GM19023 (cell line): Measurements from ENCODE around the gene NFIX.

Experiments used
- ATAC-seq: cut with Tn5 transposase; IDR thresholded peaks from one replicate; pipeline ENCODE4 v1.9.1; 2021; ENCODE audit warnings: mild to moderate bottlenecking, moderate library complexity; ENCODE audit not compliant: unreplicated experiment

Gene NFIX

DNA sequence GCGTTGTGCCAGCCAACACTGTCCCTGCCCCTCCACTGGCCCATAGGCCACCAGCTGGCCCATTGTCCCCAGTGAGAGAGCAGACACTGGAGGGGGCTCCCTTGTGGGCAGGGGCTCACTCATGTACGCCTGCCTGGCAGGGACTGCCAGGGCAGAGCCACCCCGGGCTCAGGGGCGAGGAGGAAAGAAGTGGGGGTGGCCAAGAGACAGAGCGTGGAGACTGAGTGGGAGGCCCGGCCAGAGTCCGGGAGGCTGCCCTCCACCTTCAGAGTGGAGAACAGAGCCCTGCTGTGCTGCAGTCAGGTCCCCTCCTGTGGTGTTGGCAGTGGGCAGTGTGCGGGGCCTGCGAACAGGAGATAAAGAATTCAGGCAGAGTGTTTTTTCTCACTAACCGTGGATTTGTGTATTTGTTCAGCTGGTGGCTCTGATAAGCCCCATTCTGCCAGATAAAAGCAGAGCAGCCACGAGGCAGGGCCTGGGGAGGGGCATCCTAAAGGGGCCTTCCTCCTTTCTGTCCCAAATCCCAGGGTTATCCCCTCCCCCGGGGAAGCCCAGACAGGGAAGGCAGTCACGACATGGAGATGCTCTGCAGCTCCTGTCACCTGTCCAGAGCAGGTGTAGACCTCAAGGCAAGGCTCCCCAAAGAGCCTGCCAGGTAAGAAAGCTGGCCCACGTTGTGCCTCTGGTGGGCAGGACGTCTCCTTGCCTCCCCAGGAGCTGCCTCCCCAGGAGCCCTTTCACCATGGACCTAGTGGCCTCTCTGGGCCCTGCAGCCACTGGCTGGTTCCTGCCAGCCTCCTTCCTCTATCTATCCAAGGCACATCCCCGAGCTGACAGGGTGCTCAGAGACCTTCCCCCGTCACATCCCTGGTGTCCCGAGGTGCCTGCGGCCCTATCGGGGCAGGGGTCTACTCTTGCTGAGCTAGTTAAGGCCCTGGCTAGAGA lies 74.4 kb downstream of the NFIX start:
- no peak for ATAC-seq

DNA sequence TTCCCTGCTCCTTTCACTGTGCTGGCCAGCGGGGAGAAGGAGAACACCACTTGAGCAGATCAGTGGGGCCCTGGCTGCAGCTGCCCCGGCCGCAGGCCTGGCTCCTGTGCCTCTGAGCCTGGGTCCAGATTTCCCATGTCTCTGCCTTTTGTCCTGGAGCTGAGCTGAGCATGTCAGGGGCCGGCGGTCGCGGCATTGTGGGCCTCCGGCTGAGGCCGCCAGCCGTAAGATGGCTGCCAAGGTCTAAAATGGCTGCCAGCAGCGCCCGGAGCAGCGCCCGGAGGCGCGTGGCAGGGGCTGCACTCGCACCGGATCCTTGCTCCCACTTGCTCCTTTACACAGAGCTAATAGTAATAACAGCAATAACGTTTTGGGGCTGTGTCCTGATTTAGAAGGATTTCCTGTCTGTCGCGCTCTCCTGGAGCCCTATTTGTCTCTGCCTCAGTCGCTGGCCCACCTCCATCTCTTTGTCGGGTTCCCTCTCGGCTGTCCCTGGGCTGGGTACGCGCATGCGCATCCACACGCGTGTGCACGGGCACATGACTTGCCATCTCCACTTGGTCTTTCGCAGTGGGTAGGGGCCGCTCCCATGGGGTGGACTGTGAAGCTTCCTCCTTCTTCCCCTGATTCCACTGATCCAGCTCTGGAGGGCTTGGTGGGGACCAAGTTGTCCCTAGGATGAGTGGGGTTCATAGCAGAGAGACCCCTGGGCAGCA lies 75.3 kb downstream of the NFIX start:
- ATAC-seq: no peak

DNA sequence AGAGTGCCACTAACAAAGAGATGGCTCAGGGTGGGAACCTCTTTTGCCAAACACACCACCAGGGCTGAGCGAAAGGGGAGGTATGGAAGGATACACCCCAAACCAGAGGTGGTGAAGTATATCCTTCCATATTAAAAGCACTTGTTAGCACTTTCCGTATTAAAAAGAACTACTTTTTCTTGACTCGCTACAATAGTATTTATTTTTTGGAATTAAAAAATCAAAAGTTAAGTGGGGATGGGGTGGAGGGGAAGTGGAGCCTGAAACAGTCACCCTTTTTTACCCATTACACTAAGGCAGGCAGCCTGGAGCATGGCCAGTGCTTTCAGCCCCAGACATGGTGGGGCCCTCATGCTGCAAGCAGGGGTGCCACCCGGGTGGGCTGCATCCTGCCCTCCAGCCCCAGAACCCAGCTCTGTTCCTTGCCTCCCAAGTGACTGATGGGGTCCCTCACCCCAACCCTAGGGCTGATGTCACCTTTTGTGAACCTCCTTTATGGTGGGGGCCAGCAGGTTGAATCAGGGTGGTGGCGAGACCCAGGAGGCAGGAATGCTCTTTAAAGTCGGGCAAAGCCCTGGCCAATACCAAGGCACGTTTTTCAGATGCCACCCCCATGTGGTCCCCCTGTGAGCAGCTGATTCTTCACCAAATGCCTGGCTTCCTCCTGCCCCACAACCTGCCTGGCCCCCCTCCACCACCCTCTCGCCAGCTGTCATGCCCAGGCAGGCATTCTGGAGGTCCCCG lies 76.3 kb downstream of the NFIX start:
- ATAC-seq: no peak

DNA sequence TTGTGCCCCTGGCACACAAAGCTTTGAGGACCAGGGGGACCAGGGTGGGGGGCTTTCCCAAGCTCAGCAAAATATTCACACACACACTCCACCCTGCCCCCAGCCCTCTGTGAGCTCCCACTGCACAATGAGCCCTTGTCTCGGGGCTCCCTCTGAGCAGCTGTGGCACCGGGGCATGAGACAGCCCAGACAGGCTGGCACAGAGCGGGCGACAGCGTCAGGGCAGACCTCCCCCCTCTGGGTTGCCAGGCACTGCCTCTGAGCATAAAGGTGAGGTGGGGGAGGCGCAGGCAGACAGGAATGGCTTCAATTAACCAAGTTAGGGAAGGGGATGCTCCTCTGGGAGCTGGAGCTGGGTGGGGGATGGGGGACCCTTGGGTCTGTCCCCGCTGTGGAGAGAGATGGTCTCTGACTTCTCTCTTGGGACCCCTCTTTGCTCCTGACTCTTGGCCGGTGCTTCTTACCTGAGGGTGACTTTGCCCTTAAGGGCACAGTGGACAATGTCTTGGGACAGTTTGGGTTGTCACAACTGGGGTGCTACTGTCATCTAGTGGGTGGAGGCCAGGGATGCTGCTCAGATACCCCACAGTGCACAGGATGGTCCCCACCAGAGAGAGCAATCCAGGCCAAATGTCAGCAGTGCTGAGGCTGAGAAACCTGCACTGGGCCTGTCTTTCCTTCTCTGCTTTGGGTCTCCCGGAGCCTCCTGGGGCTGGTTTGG lies 77.1 kb downstream of the NFIX start:
- ATAC-seq: no peak

DNA sequence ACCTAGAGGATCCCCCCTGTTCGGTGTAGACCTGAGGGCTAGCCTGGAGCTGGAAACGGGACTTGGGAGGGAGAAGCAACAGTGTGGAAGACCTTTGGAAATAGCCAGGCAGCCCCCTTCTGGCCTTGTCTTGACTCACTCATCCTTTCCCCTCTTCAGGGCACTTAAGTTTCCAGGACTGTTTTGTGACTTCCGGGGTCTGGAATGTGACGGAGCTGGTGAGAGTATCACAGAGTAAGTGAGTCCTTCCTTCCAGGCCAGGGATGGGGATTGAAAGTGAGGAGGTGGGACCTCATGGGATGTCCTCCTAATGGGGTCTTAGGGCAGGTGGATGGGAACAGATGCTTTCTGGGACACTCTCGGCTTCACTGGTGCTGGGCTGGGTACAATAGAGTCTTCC lies 78.0 kb downstream of the NFIX start:
- no peak for ATAC-seq

DNA sequence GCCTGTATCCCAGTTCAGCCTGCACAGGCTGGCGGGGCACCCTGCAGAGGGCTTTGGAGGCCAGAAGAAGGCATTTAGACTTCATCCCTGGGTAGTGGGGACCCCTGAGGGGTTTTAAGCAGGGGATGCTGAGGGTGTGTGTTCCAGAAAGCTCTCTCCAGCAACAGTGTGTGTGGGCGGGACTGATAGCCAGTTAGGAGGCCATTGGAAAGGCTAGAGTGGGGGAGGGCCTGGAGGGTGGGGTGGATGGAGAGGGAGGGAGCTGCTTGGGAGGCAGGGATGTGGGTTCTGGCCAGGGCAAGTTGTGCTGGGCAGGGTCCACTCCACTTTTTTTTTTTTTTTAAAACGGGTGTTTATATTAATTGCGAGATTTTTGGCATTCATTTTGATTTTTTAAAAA lies 79.1 kb downstream of the NFIX start:
- ATAC-seq: no peak

DNA sequence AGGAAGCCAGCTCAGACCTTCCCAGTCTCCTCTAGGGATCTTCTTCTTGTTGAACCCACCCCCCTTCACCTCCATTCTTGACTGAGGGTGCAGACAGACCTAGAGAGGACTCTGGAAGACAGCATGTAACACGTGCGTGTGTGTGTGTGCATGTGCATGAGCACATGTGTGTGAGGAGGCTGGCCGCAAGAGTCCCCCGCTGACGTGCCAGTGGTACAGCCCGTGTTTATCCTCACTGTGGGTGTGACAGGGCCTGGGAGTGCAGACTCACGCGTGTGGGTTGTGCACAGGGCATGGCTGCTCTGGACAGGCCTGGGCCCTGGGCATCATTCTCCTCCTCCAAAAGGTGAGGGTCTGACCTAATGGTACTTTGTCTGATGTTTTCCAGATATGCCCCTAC lies 81.0 kb downstream of the NFIX start:
- no peak for ATAC-seq

DNA sequence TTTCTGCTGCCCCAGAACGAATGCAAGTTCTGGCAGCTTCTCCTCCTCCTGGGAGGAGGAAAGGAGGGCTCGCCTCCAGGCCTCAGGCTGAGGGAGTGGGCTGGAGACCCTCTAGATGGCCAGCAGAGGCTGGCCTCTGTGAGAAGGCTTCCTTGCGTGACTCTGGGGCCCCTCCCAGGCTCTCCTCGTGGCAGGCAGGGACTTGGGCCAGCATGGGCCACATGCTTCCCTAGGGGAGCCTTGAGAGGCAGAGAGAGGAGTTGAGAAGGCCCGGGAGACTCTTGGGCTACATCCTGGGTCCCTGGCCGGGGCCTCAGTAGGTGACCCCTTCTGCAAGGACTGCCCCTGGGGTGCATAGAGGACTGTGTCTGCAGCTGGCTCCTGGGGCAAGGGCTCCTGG lies 81.5 kb downstream of the NFIX start:
- no peak for ATAC-seq

DNA sequence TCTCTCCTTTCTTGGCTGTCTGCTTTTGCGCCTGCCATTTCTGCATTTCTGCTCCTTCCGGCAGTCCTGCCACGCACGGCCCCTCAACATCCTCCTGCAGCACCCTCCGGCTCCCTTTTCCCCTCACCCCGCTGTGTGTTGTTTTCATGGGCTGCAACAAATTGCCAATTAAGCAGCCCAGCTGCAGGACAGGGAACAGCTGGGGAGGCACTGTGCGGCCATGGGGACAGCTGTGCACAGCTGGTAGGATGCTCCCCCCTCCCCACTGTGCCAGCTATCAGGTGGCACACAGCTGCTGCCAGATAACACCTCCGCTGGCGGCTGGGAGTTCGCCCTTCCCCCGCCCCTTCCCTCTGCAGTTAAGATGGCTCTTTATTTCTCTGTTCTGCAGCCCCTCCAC lies 82.0 kb downstream of the NFIX start:
- ATAC-seq: no peak

DNA sequence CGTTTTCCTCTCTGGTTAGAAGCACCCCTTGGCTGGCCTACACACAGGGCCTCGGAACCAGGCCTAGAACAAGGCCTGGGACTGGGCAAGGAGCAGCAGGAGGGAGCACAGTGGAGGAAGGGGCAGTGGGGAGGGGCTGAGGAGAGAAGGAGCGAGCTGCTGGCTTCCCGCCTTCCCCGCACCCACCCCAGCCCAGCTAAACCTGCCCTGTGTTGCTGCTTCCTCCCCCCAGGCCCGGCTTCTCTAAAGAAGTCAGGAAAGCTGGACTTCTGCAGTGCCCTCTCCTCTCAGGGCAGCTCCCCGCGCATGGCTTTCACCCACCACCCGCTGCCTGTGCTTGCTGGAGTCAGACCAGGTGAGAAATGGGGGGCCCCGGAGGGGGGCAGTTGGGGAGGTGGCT lies 83.1 kb downstream of the NFIX start:
- ATAC-seq: no peak

DNA sequence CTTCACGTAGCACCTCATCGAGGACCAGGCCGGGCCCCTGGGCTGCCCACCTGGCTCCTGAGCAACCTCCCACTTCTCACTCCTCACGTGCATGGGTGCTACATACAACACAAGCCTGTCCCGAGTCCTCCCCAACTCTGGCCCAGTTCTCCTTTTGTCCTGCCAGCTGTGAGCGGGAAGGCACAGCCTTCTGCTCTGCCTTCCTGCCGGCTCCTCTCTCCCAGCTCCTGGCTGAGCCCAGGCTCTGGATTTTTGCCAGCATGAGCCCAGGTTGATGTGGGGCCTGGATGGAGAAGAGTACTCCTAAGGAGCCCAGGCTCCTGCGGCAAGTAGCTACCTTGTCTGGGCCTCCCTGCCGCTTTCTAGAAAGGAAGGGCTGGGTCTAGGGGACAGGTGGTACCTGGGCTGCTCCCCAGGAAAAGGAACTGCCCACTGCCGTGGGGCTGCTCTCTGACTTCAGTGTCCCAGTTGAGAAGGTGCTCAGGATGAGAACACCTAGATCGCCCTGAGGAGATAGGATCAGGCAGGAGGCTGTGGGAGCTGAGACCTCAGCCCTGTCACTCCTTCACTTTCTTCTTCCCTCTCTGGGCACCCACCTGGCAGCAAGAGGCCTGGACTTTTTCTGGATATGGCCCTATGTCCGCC lies 83.7 kb downstream of the NFIX start:
- ATAC-seq: no peak

DNA sequence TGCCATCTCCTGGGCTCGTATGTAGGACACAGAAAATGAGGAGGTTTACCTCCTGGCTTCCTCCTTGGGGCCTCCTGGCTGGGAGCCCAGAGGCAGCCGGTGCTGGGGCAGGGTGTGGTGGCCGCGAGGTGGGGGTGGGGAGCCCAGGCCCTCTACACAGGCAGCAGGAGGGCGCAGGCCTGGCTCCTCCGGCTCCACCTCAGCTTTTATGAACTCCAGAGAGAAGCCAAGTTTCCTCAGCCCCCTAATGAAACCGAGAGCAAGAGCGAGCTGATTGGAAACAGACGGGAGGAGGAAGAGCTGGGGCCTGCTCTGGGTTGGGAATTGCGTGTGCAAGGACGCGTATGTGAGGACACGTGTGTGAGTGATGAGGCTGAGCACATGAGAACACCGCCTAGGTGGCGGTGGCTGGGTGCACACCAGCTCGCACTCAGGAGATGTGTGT lies 84.3 kb downstream of the NFIX start:
- no peak for ATAC-seq

DNA sequence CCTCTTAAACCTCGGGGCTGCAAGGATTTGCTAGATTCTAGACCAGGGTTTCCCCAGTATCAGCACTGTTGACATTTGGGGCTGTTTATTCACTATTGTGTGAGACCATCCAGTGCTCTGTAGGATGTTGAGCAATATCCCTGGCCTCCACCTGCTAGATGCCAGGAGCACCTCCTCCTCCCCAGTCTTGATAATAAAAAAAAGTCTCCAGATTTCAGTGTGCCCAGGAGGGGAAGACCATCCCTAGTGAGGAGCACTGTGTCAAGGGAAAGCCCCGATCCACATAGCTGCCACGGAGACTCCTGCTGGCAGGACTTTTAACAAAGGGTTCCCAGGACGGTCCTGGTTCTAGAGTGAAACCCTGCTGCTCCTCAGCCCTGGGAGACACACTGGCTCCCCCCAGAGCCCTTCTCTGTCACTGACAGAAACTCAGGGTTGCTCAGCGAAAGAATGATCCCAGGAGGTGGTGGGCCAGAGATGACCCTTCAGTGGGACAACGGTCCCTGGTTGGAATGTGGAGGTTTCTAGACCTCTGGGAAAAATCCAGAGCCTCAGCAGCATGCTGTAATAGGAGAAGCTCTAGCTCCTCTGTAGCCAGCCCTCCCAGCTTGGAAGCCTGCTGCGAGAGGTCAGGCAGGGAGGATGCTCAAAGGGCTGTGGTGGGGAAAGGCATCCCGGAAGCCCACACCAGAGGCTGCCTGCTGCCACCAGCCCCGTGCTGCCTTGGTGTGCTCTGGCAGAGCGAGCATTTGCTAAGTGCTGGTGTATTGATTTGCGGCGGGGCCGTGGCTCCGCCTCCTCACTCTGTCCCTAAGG lies 87.1 kb downstream of the NFIX start:
- ATAC-seq: no peak

DNA sequence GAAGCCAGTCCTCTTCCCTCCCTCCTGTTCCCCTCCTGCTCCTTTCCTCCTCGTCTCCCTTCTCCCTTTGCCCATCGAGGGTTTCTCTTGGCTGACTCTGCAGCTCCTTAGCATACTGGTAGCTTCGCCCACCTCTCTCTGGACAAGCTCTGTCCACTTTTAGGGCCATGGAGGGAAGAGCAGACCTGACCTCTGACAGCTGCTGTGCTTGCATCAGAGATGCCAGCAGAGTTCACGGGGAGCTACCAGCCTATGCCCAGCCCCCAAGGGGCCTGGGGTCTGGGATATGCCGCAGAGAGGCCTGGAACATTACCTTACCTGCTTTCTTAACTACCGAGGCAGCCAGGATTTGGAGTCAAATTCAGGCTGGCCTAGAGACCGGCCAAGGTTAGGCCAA lies 87.7 kb downstream of the NFIX start:
- no peak for ATAC-seq

DNA sequence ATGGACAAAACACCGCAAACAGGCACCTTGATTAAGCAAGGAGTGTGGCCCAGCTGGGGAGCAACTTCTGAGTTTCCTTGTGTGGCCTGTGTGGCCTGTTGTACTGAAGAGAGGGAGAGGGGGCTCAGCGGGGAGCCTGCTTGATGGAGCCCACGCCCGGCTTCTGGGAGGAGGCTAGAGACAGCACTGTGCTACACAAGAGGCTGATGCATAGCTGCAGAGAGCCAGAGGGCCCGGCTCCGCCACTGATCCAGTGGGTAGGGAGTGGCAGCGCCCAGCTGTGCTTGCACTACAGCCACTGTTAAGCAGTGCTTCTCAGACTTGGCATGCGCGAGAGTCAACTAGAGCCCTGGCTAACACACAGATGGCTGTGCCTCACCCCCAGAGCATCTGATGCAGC lies 88.4 kb downstream of the NFIX start:
- no peak for ATAC-seq

DNA sequence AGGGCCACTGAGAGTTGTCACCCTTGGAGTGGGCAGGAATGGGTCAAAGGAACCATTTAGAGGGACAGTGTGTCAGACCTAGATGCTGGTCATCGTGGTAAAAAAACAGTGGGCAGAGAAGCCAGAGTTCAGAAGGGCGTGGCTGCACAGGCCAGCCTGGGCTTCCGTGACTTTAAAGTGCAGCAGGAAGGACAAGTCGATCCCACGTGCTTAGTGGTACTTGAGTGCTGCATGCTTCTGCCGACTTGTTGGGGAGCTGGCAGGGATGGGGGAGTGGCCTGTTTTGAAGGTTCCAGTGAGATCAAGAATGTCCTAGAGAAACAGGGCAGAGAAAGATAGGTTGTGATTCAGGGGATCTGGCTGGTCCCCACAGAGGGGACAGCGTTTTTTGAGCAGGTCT lies 90.4 kb downstream of the NFIX start:
- no peak for ATAC-seq

DNA sequence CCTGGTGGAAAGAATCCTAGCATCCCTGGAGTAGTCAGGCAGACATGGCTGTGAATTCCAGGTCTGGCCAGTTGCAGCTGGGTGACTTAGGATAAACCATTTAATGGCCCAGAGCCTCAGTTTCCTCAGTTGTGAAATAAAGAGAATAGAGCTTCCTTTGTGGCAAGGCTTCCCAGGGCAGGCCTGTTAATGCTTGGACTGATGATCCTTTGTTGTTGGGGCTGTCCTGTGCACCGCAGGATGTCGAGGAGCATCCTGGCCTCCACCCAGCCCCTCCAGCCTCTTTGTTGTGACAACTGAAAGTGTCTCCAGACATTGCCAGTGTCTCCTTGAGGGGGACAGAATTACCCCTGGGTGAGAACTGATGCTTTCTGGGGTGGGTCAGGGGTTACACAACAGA lies 91.1 kb downstream of the NFIX start:
- no peak for ATAC-seq

DNA sequence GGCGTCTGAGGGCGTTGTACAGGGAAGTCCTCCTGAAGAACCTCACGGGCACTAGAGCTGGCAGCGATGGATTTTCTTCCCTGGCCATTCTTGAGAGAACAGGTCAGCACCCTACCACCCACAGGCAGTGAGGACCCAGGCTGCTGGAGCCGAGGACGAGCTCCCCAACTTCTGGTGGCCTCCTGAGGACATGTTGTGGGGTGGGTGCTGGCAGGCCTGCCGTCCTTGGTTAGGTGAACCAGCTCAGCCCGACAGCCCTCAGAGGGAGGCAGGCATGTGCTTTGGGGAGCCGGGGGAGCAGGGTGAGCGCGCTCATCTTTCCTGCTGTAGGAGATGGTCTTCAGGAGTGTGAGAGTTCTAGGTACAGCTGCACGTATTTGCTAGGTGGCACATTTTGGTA lies 92.0 kb downstream of the NFIX start:
- no peak for ATAC-seq

DNA sequence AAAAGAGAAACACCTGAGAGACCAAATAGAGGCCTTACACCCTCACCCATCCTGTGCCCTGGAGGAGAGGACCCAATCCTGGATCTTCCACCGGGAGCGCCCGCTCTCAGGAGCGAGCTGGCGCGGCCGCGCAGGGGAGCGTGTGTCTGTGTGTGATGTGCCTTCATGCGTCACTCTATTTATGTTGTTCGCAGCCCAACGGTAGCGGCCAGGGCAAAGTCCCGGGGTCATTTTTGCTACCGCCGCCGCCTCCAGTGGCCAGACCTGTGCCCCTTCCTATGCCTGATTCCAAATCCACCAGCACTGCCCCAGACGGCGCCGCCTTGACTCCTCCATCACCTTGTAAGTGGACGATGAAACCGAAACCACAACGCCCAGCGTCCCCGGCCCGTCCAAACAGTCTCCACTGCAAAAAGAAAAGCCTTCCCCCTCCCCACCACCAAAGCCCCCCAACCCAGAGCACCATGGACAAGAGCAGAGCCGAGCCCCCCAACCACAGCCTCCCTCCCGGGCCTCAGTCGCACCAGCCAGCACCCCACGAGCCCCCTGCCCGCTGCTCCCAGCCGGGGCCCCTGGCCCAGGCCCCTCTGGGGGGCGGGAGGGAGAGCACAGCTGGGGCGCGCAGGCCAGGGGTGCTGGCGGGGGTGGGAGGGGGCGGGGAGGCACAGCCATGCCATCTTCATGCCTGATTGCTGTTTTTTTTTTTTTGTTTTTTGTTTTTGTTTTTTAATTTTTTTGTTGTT lies 92.7 kb downstream of the NFIX start:
- ATAC-seq: no peak
